Fibroblast of villous mesenchyme (primary cell): Measurements from ENCODE around the gene GJC2. TPM values are rescaled to one million over a fixed set of nuclear protein-coding genes. Genes with fewer than 3 reads are reported as not detected.

Experiments
- DNase-seq: peaks from one replicate; pipeline ENCODE4 v3.0.0-alpha.2; 2010; ENCODE audit warnings: low read depth
- H3K4me3 ChIP-seq: 2 replicates; pipeline ENCODE4 v1.5.1; 2011; ENCODE audit warnings: low read depth, mild to moderate bottlenecking, low read length
- total RNA-seq: library from RNA; depleted of rRNA; stranded (reverse); fragments of >200 nt; gene quantifications from 2 replicates; pipeline ENCODE4 v1.2.3, GENCODE V29; 2012
- TF ChIP-seq, protein P1 (sequence below): IDR thresholded peaks from 2 replicates; pipeline ENCODE4 v1.5.1; 2012; ENCODE audit warnings: low read depth, mild to moderate bottlenecking, low read length; ENCODE audit not compliant: insufficient read depth

The GJC2 gene
- total RNA-seq, 1 donor: 3.9 TPM

DNA sequence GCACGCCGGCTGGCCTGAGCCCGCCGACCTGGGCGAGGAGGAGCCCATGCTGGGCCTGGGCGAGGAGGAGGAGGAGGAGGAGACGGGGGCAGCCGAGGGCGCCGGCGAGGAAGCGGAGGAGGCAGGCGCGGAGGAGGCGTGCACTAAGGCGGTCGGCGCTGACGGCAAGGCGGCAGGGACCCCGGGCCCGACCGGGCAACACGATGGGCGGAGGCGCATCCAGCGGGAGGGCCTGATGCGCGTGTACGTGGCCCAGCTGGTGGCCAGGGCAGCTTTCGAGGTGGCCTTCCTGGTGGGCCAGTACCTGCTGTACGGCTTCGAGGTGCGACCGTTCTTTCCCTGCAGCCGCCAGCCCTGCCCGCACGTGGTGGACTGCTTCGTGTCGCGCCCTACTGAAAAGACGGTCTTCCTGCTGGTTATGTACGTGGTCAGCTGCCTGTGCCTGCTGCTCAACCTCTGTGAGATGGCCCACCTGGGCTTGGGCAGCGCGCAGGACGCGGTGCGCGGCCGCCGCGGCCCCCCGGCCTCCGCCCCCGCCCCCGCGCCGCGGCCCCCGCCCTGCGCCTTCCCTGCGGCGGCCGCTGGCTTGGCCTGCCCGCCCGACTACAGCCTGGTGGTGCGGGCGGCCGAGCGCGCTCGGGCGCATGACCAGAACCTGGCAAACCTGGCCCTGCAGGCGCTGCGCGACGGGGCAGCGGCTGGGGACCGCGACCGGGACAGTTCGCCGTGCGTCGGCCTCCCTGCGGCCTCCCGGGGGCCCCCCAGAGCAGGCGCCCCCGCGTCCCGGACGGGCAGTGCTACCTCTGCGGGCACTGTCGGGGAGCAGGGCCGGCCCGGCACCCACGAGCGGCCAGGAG lies 8.6 kb downstream of the GJC2 start:
- no peak for DNase-seq
- H3K4me3 ChIP-seq: no peak overlapping the region
- TF ChIP-seq, protein P1, sequence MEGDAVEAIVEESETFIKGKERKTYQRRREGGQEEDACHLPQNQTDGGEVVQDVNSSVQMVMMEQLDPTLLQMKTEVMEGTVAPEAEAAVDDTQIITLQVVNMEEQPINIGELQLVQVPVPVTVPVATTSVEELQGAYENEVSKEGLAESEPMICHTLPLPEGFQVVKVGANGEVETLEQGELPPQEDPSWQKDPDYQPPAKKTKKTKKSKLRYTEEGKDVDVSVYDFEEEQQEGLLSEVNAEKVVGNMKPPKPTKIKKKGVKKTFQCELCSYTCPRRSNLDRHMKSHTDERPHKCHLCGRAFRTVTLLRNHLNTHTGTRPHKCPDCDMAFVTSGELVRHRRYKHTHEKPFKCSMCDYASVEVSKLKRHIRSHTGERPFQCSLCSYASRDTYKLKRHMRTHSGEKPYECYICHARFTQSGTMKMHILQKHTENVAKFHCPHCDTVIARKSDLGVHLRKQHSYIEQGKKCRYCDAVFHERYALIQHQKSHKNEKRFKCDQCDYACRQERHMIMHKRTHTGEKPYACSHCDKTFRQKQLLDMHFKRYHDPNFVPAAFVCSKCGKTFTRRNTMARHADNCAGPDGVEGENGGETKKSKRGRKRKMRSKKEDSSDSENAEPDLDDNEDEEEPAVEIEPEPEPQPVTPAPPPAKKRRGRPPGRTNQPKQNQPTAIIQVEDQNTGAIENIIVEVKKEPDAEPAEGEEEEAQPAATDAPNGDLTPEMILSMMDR: no peak

DNA sequence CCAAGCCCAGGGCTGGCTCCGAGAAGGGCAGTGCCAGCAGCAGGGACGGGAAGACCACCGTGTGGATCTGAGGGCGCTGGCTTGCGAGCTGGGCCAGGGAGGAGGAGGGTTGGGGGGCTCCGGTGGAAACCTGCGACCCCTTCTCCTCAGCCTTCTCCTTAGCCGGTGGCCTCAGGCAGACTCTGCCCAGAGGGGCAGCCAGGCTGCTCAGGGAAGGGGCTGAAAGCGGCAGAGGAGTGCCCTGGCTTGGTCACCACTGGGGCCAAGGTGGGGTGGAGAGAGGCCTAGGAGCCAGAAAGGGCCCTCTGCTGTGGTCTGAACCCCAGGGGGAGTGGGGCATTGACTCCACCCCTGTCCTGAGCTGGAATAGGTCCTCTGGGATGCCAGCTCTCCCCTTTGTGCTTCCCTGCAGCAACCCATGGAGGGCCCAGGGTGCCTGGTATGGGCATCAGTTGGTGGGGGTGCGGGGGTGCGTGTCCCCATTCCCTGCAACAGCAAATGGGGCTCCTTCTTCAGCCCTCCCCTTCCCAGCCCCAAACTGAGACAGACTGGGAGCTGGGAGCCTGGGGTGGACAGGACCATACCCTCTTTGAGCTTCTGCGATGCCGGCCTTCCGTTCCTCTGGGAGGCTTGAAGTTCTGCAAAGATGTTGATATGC lies 9.4 kb downstream of the GJC2 start:
- H3K4me3 ChIP-seq: no peak overlapping the region
- no peak for DNase-seq
- TF ChIP-seq, protein P1: no peak

DNA sequence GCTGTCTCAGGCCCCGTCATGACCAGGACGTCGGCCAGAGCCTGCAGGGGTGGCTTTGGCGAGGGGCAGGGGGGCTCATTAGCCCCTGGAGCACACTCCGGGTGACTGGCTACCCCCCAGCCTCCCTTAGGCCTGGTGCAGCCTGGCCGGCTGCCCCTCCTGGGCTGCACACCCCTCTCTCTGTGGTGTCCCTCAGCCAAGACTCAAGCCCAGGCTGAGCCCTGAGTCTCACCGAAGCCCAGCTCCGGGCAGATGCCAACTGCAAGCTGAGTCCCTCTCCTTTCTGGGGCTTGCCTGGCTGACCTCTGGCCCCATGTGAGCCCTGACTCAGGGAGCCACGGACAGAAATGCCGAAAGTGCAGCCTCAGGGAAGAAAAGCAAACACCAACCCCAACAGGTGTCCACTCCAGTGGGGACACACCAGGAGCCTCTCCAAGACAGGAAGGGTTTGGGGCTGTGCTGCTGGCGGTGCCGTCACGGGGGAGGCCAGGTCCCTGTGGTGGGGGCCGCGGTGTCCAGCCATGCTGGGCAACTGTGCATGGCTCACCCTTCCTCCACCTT lies 10.6 kb downstream of the GJC2 start:
- TF ChIP-seq, protein P1: no peak
- H3K4me3 ChIP-seq: no peak overlapping the region
- no peak for DNase-seq

DNA sequence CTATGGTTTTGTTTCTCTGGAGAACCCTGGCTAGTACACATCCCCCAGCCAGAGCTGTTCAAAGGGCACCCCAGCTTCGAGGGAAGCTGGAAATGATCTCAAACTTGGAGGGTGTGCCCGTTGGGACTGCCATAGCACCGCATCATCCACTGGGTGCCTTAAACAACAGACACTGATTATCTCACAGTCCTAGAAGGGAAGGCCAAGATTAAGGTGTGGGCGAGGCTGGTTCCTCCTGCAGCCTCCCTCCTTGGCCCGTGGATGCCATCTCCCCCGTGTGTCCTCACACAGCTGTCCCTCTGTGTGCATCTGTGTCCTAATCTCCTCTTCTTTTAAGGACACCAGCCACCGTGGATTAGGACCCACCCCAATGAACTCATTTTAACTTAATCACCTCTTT lies 11.6 kb downstream of the GJC2 start:
- no peak for DNase-seq
- TF ChIP-seq, protein P1: no peak
- H3K4me3 ChIP-seq: no peak overlapping the region

DNA sequence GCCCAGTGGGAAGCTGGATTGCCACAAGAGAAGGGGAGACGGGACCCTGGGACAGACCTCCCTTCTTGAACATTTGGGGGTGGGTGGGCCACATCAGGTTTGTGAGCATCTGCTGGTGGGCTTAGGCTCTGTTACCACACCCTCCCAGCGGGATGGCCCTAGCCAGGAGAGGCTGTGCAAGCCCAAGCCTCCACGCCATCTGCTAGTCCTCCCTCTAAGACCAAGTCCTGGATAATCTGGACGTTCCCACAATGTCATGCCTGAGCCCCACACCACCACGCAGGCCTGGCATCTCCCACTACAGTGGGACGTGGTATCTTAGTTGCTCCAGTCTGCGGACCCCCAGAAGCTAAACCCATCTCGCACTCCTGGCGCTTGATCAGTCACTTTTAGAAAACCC lies 12.1 kb downstream of the GJC2 start:
- no peak overlapping the region for H3K4me3 ChIP-seq
- DNase-seq: no peak
- TF ChIP-seq, protein P1: no peak

DNA sequence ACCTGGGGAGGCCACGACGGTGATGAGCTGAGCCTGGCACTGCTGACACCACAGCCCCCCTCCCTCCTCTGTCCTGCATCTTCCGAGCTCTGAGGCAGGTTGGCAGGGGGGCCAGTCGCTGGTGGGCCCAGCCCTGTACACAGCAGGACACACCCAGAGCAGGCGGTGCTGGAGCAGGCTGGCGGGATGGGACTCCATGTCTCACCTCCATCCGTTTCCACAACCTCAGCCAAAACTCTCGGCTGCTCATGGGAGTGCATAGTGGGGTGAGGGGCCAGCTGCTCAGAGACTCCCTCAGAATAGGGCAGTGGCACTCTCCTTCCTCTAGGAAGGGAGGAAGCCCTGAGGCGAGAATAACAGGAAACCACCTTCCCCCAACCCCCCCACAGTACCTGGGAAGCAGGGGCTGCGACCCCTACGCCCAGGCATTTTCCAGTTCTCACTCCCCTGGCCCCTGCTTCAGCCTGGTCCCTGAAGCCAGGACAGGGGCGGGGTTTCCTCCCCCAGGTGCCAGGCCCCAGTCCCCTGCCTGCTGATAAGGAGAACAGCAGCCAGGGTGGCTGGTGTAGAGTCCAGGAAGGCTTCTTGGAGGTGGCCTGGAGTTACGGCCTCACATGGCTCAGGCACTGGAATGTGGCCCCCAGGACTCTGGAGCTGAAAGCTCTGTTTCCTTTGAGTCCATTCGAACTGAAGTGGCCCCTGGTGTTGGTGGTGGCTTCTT lies 12.7 kb downstream of the GJC2 start:
- no peak overlapping the region for H3K4me3 ChIP-seq
- no peak for DNase-seq
- TF ChIP-seq, protein P1: no peak
